NCI-H226 (cell line): ENCODE measurements around the gene GAP43.
A peak's percentile ranks its signal among the peaks of the same experiment; 100 is the strongest.

Experiments
- DNase-seq: peaks from one replicate; pipeline ENCODE4 v3.0.0-alpha.2; 2015

GAP43 gene

DNA sequence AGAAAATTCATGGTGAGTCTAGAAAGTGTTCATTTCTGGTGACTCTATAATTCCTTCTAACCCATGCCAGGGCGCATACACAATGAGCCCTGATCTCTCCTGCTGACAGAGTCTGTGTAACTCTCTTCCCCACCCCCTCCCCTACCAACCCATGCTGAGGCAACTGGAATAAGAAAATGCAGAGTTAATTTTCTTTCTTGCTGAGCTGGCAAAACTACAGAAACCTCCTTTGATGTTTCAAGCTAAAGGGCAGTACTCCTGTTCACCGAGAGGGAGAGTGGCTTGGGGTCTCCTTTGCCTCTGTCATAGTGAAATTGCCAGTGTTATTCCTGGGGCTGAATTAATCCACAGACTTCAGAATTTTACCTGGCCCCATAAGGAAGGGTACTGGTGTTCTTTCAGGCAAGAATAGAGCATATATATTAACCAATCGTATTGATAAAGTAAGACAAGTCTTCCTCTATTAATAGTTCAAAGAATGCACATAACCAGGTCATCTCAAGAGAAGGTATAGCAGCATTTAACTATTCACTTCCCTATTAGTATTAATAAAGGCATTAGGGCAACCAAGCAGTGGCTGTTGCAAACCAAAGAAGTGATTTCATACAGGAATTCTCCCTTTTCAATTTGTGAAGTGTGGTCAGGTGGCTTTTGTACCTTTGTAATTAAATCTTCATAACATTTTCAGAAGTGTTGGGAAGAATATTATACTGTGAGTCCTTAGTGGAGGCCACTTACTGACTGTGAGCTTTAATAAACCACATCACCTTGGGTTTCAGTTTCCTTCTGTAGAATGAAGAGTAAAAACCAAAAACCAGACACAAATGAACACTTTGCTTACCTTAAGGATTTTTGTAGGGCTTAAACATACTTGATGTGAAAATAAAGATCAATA lies 4.1 kb downstream of the GAP43 start:
- no peak for DNase-seq

DNA sequence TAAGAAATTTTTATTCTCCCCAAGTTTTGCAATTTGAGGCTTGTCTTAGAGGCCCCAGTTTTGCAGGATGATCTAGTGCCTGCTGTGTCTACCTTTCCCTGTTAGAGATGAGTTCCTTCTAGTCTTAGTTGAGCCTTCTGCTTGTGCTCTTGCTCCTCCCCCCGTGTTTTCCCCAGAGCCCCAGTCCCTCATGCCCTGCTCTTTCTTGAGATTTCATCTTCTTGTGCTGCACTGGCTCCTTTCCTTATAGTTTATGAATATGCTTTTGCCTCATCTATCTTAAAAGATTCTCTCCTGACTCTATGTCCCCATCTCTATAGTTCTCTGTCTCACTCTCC lies 4.7 kb downstream of the GAP43 start:
- no peak for DNase-seq

DNA sequence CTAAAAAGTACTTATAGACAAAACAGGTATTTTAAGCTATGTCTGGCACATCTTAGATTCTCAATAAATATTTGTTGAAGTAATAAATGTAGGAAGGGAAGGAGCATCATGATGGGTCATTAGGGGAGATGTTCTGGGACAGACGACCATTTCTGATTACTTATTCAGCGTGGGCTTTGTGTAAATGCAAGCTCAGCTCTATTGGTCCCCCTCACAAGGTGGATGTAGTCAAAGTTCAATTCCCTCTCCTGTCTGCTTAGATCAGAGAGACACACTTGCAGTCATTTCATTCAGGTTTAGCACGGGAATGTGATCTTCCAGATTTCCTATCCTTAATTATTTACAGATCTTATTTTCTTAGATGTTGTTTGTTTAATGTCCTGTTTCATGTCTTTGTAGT lies 7.5 kb downstream of the GAP43 start:
- DNase-seq: no peak

DNA sequence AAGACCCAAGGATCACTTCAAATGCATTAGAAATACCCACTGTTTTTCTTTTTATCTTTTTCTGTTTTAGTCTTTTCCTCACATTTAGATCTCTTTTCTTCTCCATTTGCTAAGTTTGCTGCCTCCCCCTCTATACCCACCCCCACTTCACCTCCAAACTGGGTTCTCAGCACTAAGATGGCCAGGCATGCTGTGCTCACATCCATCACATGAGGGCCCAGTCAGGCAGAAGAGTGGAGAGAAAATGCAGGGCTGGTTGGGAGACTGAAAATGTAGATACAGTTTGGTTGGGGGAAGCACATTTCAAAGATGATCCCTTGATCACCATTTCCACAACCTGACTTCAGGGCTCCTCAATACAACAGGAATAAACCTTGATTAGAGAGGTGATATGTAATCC lies 8.7 kb downstream of the GAP43 start:
- DNase-seq: no peak

DNA sequence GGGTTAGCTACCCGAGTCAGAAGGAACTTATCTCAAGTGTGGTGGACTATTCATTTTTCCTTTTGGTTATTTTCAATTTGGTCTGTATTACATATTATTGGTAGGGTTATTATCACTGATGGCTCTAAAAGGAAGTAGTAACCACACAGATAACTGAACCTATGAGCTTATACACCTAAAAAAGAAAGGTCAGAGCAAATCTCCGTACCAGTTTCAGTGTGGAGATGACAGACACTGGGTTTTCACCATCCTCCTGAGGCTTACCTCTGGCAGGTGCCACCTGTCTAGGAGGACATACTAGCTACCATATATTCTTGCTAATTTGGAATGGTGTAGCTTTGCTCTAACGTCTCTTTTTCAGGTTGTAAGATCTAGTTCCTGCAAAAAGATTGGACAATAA lies 10.2 kb downstream of the GAP43 start:
- DNase-seq: no peak

DNA sequence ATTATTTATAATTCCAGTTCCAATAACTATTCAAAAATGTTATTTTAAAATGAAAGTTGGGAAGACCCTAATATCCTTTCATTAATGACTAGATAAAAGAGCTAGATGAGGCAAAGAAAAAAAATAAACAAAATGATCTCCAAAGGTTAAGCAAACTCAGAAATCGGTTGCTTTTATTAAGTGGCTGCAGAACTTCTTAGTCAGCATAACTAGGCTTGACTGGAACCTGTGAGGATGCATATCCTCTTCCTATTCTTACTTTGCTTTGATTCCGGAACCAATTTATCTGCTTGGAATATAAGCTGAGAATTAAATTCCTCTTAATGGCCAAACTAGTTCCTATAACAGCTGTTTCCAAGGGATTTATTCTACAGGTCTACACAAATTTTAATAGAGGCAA lies 10.7 kb downstream of the GAP43 start:
- DNase-seq: no peak

DNA sequence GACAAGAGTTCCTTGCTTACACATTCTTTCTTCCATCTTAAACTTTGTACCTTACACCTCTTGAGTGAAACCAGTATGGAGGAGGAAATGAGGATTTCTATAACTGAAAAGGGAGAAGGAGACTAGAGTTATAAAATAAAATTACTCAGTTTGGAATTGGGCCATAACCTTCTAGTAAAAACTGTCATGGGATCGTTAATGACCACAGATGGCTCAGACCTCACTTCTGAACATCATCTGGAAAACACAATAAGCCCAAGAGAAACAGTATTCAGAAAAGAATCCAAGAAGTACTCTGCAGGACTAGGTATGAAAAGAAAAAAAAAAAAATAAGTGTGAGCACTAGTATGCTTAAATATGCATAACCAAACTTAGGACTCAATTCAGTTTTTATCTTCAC lies 12.1 kb downstream of the GAP43 start:
- no peak for DNase-seq

DNA sequence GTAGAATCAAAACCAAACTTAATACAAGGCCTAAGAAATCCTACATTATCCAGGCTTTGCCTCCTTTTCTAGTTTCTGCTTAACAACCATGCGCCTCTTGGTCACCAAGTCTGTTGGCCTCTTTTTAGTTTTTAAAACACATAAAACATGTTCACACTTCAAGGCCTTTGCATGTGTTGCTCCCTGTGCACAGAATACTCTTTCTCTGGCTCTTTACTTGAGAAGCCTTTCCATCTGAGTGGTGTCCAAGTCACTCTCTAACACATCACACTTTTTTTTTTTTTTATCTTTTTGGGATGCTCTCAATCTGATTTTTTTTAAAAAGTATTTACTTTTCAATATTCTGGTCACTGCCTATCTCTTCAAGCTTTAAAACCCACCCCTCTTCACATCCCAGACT lies 14.9 kb downstream of the GAP43 start:
- no peak for DNase-seq

DNA sequence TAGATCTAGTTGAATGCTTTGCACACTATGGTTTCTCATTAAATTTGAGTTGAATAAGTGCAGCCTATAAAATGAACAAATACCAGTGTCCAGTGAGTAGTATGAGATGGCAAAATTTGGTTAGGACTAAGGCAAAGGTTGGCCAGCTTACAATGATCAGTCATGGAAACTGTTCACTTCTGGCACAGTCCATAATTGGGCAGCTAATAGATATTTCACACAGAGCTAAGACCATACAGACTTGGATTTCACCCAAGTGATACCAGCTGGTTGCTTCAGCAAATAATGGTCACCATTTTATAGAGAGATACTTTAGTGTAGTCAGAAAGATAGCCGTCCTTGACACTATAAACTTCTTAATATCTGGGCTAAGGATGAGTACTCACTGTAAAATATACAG lies 15.7 kb downstream of the GAP43 start:
- no peak for DNase-seq

DNA sequence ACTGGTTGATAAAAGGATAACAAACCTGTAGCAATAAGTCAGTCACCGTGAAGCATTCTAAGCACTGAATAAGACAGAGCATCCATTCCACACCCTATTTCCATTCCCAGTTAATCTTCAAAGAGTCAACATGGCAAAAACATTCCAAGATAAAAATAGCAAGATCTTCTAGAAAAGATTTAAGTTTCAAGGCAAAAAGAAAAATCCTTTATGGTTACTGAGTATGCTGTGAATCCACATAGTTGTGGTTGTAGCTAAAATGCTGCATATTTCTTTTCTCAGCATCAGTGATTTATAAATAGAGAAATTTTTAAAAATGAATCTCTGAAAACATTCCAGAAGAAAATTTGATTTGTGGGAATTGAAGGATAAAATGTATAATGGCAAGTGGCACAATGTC lies 21.1 kb downstream of the GAP43 start:
- DNase-seq: no peak

DNA sequence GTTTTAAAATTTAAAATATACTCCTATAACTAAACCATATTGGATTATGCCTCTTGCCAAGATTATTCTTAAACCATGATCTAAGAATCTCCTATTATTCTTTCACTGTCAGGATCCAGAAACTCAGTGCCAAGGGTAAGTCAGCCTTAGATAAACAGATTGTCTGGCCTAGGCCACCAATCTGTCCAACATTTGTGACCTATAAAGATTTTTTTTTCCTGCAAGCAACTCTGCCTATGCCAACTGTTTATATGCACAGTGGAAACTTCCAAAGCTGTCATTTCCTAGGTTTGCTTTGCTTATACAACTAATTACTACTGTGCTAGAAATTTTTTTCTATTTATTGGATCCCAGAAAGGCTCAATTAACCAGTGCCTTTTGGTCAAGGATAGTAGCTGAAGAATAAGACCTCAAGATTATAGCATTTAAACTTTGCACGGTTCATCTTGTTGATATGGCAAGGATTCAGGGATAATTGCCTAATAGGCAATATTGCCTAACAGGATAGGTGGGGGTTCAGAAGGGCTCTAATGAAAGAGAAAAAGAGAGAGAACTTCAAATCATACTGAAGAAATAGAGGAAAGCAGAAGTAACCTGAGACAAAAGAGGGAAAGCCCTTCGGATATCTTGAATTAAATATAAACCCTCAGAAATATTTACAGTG lies 22.8 kb downstream of the GAP43 start:
- no peak for DNase-seq

DNA sequence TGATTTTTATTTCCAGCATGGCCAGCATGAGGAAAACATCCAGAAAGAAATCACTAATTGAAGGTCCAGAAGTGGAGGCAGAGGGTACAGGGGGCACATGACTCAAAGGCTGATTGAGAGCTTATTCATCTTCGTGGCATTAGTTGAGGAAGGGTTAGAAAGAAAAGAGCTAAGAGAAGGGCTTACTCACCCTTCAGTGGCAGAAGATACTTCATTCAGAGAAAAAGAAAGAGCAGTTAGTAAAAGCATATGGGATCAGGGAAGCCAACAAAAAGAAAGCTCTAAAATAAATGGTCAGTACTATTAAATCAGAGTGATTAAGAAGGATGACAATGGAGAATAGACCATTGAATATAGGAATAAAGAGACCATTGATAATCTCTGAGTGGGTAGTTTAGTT lies 25.2 kb downstream of the GAP43 start:
- no peak for DNase-seq

DNA sequence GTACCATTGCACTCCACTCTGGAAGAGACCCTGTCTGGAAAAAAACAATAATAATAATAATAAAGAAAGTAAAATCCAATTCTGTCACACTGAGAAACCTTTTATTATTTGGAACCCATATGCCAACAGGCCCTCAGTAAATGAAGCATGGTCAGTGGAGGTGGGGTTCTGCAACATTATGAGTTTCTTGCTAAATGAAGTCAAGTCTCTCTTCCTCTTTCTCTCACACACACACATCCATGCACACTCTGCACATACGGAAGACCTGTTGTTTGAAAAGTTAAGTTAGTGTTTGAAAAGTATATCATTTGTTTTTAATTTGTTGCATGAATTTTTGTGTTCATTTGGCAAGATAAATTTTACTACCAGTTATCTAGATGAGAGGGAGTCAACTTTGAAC lies 27.8 kb downstream of the GAP43 start:
- no peak for DNase-seq

DNA sequence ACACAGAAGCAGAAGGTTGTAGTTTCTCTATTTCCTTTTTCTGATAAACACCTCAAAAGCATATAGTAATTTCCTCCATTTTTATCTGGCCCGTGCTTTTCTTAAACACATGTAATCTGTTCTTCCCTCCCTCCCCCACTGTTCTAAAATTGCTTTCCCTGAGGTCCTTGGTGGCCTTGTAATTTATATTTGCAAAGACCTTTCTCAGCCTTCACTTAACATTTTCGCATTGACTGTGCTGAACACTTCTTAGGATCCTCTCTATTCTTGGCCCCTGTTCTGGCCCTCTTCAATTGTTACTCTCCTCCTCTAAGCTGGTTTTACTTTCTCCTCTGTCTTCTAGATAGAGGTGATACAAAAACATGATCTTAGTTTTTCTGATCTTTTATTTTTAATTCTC lies 28.3 kb downstream of the GAP43 start:
- no peak for DNase-seq

DNA sequence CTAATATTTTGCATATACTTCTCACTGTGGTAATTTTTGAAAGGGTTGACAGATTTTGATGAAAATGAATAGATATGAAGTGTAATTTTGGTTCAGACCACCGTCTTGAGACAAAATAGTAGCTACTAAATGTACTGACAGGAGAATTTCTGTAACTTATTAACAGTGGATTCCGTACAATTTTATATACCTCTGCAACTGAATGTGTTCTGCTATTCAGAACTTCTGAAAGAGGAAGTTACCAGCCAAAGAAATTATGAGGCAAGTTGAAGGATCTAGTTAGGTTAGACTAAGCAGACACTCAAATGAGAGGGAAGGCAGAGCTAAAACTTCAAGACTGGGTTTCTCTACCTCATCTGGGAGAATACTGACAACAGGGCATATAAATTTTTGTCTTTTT lies 29.4 kb downstream of the GAP43 start:
- no peak for DNase-seq

DNA sequence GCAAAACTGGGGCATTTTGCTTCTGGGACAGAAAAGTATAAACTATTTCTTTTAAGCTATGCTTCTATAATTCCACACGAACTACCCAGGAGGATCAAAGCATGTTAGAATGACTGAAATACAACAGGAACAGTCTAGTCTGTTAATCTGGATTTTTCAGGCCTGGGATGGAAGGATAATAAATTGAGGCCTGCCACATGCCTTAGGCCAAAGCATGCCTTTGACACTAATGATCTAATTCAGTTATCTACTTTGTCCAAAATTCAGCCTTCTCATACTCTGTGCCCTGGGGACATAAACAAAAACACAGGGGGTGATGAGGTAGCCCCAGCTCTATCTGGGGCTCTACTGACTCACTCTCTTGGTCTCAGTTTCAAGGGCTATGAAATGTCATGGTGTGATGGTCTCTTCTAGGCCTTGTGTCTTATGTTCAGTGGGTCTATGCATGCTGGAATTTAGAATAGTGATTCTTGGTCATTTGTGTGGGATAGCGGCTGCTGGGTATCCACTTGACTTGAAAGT lies 32.5 kb downstream of the GAP43 start:
- DNase-seq: no peak

DNA sequence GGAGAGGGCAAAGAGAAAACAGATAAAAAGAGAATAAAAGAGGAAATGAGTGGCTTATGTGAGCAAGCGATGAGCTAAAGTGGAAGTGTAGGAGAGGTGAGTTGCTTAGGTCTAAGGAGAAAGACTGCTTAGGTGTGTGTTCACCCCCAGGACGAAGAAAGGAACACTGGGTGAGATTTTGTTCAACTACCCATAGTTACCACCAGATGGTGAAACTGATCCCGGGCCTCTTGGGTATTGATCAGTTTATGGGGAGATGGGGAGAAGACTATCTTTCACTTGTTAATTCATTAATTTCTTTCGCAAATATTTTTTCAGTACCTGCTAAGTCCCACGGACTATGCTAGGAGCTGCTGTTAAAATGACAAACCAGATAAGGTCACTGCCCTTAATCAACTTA lies 33.9 kb downstream of the GAP43 start:
- DNase-seq: no peak

DNA sequence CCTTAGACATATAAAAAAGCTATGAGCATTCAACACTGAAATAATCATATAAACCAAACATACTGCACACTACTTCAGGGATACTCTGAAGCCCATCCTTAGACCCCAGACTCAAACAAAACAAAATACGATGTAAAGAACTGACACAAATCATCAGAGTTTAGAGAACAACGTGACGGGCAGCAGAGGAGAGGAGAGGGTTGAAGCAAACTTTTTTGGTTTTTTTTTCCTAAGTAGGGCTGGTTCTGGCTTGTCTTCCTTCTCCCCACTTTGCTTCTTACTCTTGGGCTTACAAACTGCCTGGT lies 34.7 kb downstream of the GAP43 start:
- no peak for DNase-seq

DNA sequence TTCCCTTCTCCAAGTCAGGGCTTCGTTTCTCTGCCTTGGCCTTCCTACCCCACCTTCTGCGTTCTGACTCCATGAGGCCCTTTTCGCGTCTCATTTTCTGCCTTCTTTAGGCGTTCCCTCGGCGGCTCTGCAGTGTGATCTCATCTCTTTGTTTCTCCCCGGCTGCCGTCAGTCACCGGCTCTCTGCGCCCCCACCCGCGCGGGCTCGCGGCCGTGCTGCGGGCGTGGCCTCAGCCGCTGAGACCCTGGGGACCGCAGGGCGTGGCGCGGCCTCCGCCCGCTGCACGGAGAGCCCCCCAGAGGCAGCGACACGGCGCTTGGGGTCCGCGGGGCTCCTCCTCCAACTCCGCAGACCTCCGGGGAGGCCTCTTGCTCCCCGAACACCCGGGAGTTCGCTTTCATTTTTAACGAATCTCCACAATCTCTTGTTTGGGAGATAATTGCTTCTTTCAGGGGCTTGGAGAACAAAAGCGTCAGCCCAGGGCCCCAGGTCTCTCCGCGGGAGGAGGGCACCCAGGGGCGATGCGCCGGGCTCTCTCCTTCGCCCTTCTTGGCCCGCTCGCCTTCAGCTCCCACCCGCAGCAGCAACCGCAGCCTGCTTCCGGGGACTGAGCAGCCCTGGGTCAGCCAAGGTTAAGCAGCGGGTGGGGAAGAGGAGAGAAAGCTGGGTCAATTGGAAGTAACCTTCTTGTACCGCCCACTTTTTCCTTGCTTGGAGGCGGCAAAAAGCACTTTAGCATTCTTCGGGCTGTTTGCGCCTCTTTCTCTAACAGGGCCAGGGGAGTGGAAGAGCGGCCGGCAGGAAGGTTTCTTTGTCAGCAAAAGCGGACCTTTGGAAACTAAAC lies 35.2 kb downstream of the GAP43 start:
- peak; percentile 56 for DNase-seq

DNA sequence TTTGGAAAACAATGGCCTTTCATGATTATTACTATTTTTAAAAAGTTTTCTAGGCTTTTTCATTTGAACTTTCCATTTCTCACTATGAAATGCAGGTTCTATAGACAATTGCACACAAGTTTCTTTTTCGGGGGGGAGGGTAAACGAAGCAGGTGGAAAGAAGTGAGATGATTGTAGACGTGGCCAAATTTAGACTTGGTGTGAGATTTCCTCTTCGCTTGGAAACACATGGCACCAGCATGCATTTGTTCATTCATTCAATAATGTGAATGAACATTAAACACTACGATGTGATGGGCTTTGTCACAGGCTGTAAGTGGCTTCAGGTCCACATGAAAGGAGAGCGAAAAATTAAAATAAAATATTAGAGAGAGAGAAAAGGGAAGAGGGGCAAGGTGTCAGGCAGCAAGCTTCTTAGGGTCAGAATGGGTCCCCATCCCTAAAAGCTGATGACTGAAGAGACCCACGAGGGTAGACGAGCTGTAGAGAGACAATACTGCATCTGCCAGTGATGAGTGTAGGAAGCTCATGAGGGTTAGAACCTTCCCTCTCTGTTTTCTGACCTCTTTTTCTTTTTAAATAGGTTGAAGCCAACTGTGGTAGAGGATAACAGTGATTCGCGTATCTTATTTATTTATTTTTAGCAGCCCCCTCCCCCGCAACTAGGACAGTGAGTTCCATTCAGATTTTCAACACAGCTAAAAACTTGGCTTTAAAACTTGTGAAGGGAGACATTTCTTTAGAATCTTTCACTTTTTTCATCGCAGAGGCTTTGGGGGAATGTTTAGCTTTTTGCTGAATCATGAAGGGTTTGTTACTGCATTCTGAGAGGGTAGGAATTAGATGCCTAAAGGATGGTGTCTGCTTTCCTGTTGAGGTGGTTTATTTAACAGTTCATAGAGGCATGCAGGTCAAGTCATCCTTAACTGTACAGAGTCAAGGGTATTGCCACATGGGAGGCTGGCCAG lies 36.2 kb downstream of the GAP43 start:
- no peak for DNase-seq

DNA sequence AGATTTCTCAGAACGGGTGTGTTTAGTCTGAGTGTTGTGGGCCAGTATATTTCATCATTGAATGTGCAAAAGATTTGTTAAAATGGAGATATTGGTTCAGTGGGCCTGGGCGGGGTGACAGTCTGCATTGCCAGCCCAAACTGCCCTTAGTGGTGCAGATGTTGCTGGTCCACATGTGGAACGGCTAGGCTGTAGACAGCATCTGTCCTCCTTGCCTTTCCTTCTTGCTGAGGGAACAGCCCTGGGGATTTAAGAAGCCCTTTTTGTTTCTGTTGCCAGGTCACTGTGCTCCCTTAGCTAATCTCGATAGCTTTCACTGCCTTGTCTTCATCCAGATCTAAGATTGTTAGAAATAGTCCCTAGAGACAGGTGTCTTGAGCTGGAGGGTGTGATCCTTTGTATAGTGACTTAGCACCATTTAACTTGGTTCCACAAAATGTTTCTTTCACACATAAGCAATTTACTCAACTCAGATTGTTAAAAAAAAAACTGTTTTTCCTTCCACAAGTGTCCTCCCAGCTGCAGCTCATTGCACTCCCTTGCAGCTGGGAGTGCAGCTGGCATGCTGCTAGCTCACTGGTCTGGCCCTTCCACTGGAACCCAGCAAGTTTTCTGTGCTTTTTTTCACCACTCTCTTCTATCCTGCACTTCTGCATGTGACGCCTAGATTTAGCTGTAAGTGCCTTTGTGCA lies 37.5 kb downstream of the GAP43 start:
- DNase-seq: no peak

DNA sequence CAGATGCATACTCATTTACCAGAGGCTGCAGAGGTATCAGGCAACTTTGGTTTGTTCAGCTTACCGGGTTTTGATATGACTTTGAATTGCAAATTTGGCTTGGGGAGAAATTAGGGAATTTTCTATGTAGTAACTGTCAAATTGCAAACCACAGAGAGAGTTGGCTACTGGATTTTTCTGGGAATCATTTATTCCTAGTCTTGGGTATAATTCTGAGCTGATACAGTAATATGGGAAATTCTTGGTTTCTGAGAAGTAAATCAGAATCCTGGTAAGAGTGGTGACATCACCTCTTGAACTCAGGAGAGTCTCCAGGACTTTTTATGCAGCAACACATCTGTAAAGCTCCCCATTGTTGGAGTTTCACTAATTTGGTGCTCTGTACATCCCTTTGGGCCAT lies 39.0 kb downstream of the GAP43 start:
- no peak for DNase-seq
